HG03439 (cell line): ENCODE data around the gene GRIN2D.

Experiments used
- ATAC-seq: cut with Tn5 transposase; IDR thresholded peaks from one replicate; pipeline ENCODE4 v1.9.1; 2021; ENCODE audit warnings: mild to moderate bottlenecking, moderate library complexity; ENCODE audit not compliant: unreplicated experiment

GRIN2D gene

GRCh38 chr19:48397263-48398101 lies 4.0 kb downstream of the GRIN2D start:
- ATAC-seq: no peak

- ATAC-seq: no peak
Measured at GRCh38 chr19:48398102-48398374, 4.6 kb downstream of the GRIN2D start.

- peak; percentile 44 for ATAC-seq
Measured at GRCh38 chr19:48398375-48399235, 5.1 kb downstream of the GRIN2D start.

GRCh38 chr19:48400018-48400742 lies 6.7 kb downstream of the GRIN2D start:
- ATAC-seq: no peak

- no peak for ATAC-seq
Measured at GRCh38 chr19:48401287-48401686, 7.8 kb downstream of the GRIN2D start.

GRCh38 chr19:48403606-48404005 lies 10.1 kb downstream of the GRIN2D start:
- ATAC-seq: no peak

GRCh38 chr19:48405010-48405659 lies 11.7 kb downstream of the GRIN2D start:
- ATAC-seq: no peak

- ATAC-seq: no peak
Measured at GRCh38 chr19:48405850-48406249, 12.4 kb downstream of the GRIN2D start.

- ATAC-seq: no peak
Measured at GRCh38 chr19:48413879-48414587, 20.6 kb downstream of the GRIN2D start.

- no peak for ATAC-seq
Measured at GRCh38 chr19:48415395-48415794, 21.9 kb downstream of the GRIN2D start.

GRCh38 chr19:48415806-48416221 lies 22.3 kb downstream of the GRIN2D start:
- no peak for ATAC-seq

GRCh38 chr19:48417421-48417820 lies 24.0 kb downstream of the GRIN2D start:
- no peak for ATAC-seq

GRCh38 chr19:48418317-48419064 lies 25.0 kb downstream of the GRIN2D start:
- no peak for ATAC-seq

GRCh38 chr19:48419158-48419920 lies 25.9 kb downstream of the GRIN2D start:
- peak; percentile 68 for ATAC-seq

GRCh38 chr19:48421548-48421947 lies 28.1 kb downstream of the GRIN2D start:
- no peak for ATAC-seq

GRCh38 chr19:48424694-48425219 lies 31.3 kb downstream of the GRIN2D start:
- ATAC-seq: no peak

GRCh38 chr19:48428670-48429069 lies 35.2 kb downstream of the GRIN2D start:
- no peak for ATAC-seq

- no peak for ATAC-seq
Measured at GRCh38 chr19:48433337-48433736, 39.9 kb downstream of the GRIN2D start.

GRCh38 chr19:48436586-48436985 lies 43.1 kb downstream of the GRIN2D start:
- no peak for ATAC-seq
